Peyer's patch (tissue), 4 donors: ENCODE data around the gene TRDN. TPM values are rescaled to one million over a fixed set of nuclear protein-coding genes. Genes with fewer than 3 reads are reported as not detected.

Source experiments
- DNase-seq, 3 donors: peaks; one replicate each; pipeline ENCODE4 v3.0.0-alpha.2; 2017 to 2019
- H3K27ac ChIP-seq, 4 donors: fragments of 200-600 bp; sonication (generic); one replicate each; pipeline ENCODE4 v1.5.1; 2016 to 2019
- H3K27me3 ChIP-seq, 2 donors: fragments of 200-600 bp; sonication (generic); one replicate each; pipeline ENCODE4 v1.5.1; 2019
- H3K36me3 ChIP-seq, 3 donors: fragments of 200-600 bp; sonication (generic); one replicate each; pipeline ENCODE4 v1.5.1; 2016 to 2019
- H3K4me1 ChIP-seq, 4 donors: fragments of 200-600 bp; sonication (generic); one replicate each; pipeline ENCODE4 v1.5.1; 2016 to 2019
- H3K4me3 ChIP-seq, 4 donors: fragments of 200-600 bp; sonication (generic); 1 replicate in 3 of 4; 2 replicates in 1 of 4; pipeline ENCODE4 v1.5.1; 2016 to 2019; ENCODE audit warnings: mild to moderate bottlenecking in 1 of 4
- H3K9me3 ChIP-seq, 4 donors: fragments of 200-600 bp; sonication (generic); one replicate each; pipeline ENCODE4 v1.5.1; 2016 to 2019; ENCODE audit warnings: mild to moderate bottlenecking in 1 of 4
- POLR2A ChIP-seq, 2 donors: fragments of 450-650 bp; IDR thresholded peaks; one replicate each; pipeline ENCODE4 v1.5.1; 2017; ENCODE audit warnings: antibody characterized with exemption in 2 of 2, mild to moderate bottlenecking in 2 of 2, moderate library complexity in 2 of 2
- total RNA-seq, 4 donors: library from RNA; depleted of rRNA; stranded (reverse); fragments of >200 nt; gene quantifications; one replicate each; pipeline ENCODE4 v1.1.0, GENCODE V29; 2016
- TF ChIP-seq, protein P1 (sequence below), 6 experiments: fragments of 450-650 bp in 4 of 6; fragments of 200-600 bp in 2 of 6; sonication (generic) in 1 of 6; IDR thresholded peaks; one replicate each; pipeline ENCODE4 v1.5.1; 2017 to 2019; ENCODE audit warnings: antibody characterized with exemption in 6 of 6, mild to moderate bottlenecking in 3 of 6, moderate library complexity in 1 of 6

TRDN gene, protein sequence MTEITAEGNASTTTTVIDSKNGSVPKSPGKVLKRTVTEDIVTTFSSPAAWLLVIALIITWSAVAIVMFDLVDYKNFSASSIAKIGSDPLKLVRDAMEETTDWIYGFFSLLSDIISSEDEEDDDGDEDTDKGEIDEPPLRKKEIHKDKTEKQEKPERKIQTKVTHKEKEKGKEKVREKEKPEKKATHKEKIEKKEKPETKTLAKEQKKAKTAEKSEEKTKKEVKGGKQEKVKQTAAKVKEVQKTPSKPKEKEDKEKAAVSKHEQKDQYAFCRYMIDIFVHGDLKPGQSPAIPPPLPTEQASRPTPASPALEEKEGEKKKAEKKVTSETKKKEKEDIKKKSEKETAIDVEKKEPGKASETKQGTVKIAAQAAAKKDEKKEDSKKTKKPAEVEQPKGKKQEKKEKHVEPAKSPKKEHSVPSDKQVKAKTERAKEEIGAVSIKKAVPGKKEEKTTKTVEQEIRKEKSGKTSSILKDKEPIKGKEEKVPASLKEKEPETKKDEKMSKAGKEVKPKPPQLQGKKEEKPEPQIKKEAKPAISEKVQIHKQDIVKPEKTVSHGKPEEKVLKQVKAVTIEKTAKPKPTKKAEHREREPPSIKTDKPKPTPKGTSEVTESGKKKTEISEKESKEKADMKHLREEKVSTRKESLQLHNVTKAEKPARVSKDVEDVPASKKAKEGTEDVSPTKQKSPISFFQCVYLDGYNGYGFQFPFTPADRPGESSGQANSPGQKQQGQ
- total RNA-seq, result not detected

GRCh38 chr6:123636782-123637181, at the start of gene TRDN:
TSS of gene TRDN (minus strand) at chr6:123636950. CDS start at chr6:123636775, 175 bp downstream.
- Histone ChIP-seq H3K27me3 (no peaks in the 10 kb centered on the region), H3K4me3 (no peak within 1 kb of the TSS), H3K36me3 (no peaks in the 10 kb centered on the region), H3K27ac (no peak within 1 kb of the TSS), H3K4me1 (no peaks in the 10 kb centered on the region), H3K9me3 (no peaks in the 10 kb centered on the region)
- no peak for DNase-seq
- TF ChIP-seq POLR2A (IDR thresholded peaks at IDR 0.05), result no peak
- TF ChIP-seq, protein P1, sequence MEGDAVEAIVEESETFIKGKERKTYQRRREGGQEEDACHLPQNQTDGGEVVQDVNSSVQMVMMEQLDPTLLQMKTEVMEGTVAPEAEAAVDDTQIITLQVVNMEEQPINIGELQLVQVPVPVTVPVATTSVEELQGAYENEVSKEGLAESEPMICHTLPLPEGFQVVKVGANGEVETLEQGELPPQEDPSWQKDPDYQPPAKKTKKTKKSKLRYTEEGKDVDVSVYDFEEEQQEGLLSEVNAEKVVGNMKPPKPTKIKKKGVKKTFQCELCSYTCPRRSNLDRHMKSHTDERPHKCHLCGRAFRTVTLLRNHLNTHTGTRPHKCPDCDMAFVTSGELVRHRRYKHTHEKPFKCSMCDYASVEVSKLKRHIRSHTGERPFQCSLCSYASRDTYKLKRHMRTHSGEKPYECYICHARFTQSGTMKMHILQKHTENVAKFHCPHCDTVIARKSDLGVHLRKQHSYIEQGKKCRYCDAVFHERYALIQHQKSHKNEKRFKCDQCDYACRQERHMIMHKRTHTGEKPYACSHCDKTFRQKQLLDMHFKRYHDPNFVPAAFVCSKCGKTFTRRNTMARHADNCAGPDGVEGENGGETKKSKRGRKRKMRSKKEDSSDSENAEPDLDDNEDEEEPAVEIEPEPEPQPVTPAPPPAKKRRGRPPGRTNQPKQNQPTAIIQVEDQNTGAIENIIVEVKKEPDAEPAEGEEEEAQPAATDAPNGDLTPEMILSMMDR (IDR thresholded peaks at IDR 0.05), result no peak

DNA sequence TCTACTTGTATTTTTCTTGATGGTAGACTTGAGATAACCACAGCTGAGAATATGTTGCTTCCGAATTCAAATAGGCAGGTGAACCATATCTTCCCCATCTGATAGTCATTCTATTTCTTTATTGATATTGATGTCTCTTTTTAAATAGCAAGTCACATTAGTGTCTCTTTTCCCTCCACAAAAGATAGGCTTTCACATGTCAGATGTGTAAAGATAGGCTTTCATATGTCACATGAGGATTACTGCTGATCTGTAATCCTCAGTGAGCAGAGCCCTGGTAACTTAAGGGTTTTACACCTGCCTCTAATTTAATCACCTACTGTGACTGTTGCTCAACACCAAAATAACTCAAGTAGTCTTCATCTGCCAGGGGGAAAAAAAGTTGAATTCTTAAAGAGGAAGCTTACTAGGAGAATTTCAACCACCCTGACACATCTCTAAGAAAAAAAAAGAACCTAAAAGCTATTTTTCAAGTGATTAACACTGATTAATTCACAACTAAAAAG, 45.3 kb upstream of the TRDN start:
- no peak overlapping the region for H3K27ac ChIP-seq
- no peak for DNase-seq
- no peaks in the 10 kb centered on the region for H3K9me3 ChIP-seq
- H3K27me3 ChIP-seq, result no peaks in the 10 kb centered on the region
- H3K36me3 ChIP-seq, result no peaks in the 10 kb centered on the region
- no peaks in the 10 kb centered on the region for H3K4me1 ChIP-seq
- no peak for TF ChIP-seq POLR2A (IDR thresholded peaks at IDR 0.05)
- TF ChIP-seq, protein P1 (IDR thresholded peaks at IDR 0.05), result no peak
- no peak overlapping the region for H3K4me3 ChIP-seq

GRCh38 chr6:123677897-123678296, 41.1 kb upstream of the TRDN start:
- no peak for DNase-seq
- Histone ChIP-seq H3K4me3 (no peak overlapping the region), H3K4me1 (no peaks in the 10 kb centered on the region), H3K27ac (no peak overlapping the region), H3K9me3 (no peaks in the 10 kb centered on the region), H3K27me3 (no peaks in the 10 kb centered on the region), H3K36me3 (no peaks in the 10 kb centered on the region)
- TF ChIP-seq, protein P1 (IDR thresholded peaks at IDR 0.05), result no peak
- no peak for TF ChIP-seq POLR2A (IDR thresholded peaks at IDR 0.05)

GRCh38 chr6:123676793-123677192, 40.0 kb upstream of the TRDN start:
- Histone ChIP-seq H3K9me3 (no peaks in the 10 kb centered on the region), H3K27me3 (no peaks in the 10 kb centered on the region), H3K27ac (no peak overlapping the region), H3K4me3 (no peak overlapping the region), H3K4me1 (no peaks in the 10 kb centered on the region), H3K36me3 (no peaks in the 10 kb centered on the region)
- no peak for TF ChIP-seq POLR2A (IDR thresholded peaks at IDR 0.05)
- TF ChIP-seq, protein P1 (IDR thresholded peaks at IDR 0.05), result no peak
- no peak for DNase-seq

GRCh38 chr6:123668965-123669591, 32.3 kb upstream of the TRDN start:
- H3K4me3 ChIP-seq, result no peak overlapping the region
- no peaks in the 10 kb centered on the region for H3K4me1 ChIP-seq
- H3K9me3 ChIP-seq, result no peaks in the 10 kb centered on the region
- no peak overlapping the region for H3K27ac ChIP-seq
- DNase-seq, result no peak
- H3K27me3 ChIP-seq, result no peaks in the 10 kb centered on the region
- no peaks in the 10 kb centered on the region for H3K36me3 ChIP-seq
- TF ChIP-seq POLR2A (IDR thresholded peaks at IDR 0.05), result no peak
- TF ChIP-seq, protein P1 (IDR thresholded peaks at IDR 0.05), result no peak
